ENCODE results near the gene ESR1.
"Not testable (repeated sequence)": the region's sequence is repeated elsewhere in the genome, so short reads cannot be mapped to it uniquely, and the experiment has no call there.

Gene ESR1

GRCh38 chr6:151988199-151988598 lies 180.7 kb downstream of the ESR1 start:
- not testable (repeated sequence) for DNase-seq (ENCODE audit: low spot score)

- no peak for DNase-seq (ENCODE audit: low spot score)
These were observed 184.6 kb downstream of the ESR1 start for GRCh38 chr6:151992091-151992490.

GRCh38 chr6:151993364-151993763 lies 185.9 kb downstream of the ESR1 start:
- no peak for DNase-seq (ENCODE audit: low spot score)

GRCh38 chr6:151998784-151999183 lies 191.3 kb downstream of the ESR1 start:
- DNase-seq (ENCODE audit: low spot score): no peak

- DNase-seq (ENCODE audit: low spot score): no peak
These were observed 191.7 kb downstream of the ESR1 start for GRCh38 chr6:151999194-151999593.

- no peak for DNase-seq (ENCODE audit: low spot score)
These were observed 193.9 kb downstream of the ESR1 start for GRCh38 chr6:152001408-152001807.

GRCh38 chr6:152002306-152002705 lies 194.8 kb downstream of the ESR1 start:
- DNase-seq (ENCODE audit: low spot score): no peak

GRCh38 chr6:152004036-152004566 lies 196.6 kb downstream of the ESR1 start:
- DNase-seq (ENCODE audit: low spot score): no peak

GRCh38 chr6:152004896-152005295 lies 197.4 kb downstream of the ESR1 start:
- no peak for DNase-seq (ENCODE audit: low spot score)

- DNase-seq (ENCODE audit: low spot score): no peak
These were observed 201.3 kb downstream of the ESR1 start for GRCh38 chr6:152008779-152009178.

GRCh38 chr6:152012227-152012626 lies 204.7 kb downstream of the ESR1 start:
- no peak for DNase-seq (ENCODE audit: low spot score)

- no peak for DNase-seq (ENCODE audit: low spot score)
These were observed 211.4 kb downstream of the ESR1 start for GRCh38 chr6:152018876-152019275.

GRCh38 chr6:152022303-152022702 lies 214.8 kb downstream of the ESR1 start:
- no peak for DNase-seq (ENCODE audit: low spot score)

- no peak for DNase-seq (ENCODE audit: low spot score)
These were observed 216.1 kb downstream of the ESR1 start for GRCh38 chr6:152023613-152024012.

GRCh38 chr6:152026291-152026690 lies 218.8 kb downstream of the ESR1 start:
- no peak for DNase-seq (ENCODE audit: low spot score)

GRCh38 chr6:152026744-152027143 lies 219.3 kb downstream of the ESR1 start:
- DNase-seq (ENCODE audit: low spot score): not testable (repeated sequence)

GRCh38 chr6:152033765-152034164 lies 226.3 kb downstream of the ESR1 start:
- DNase-seq (ENCODE audit: low spot score): not testable (repeated sequence)

GRCh38 chr6:152034631-152035030 lies 227.1 kb downstream of the ESR1 start:
- DNase-seq (ENCODE audit: low spot score): no peak

- no peak for DNase-seq (ENCODE audit: low spot score)
These were observed 238.6 kb downstream of the ESR1 start for GRCh38 chr6:152046118-152046517.

- DNase-seq (ENCODE audit: low spot score): no peak
These were observed 241.4 kb downstream of the ESR1 start for GRCh38 chr6:152048921-152049320.

GRCh38 chr6:152049502-152049901 lies 242.0 kb downstream of the ESR1 start:
- no peak for DNase-seq (ENCODE audit: low spot score)

- no peak for DNase-seq (ENCODE audit: low spot score)
These were observed 243.1 kb downstream of the ESR1 start for GRCh38 chr6:152050451-152051195.

- no peak for DNase-seq (ENCODE audit: low spot score)
These were observed 244.6 kb downstream of the ESR1 start for GRCh38 chr6:152052061-152052460.

- no peak for DNase-seq (ENCODE audit: low spot score)
These were observed 245.8 kb downstream of the ESR1 start for GRCh38 chr6:152053332-152053731.

All from globus pallidus (tissue), 1 donor.